MG63 (cell line): ENCODE data around the gene TNP2. TPM values are rescaled to one million over a fixed set of nuclear protein-coding genes. Genes with fewer than 3 reads are reported as not detected.
"Not testable (repeated sequence)": the region's sequence is repeated elsewhere in the genome, so short reads cannot be mapped to it uniquely, and the experiment has no call there.

Experiments
- DNase-seq: peaks from one replicate; pipeline ENCODE4 v3.0.0-alpha.2; 2020
- H3K27me3 ChIP-seq: fragments of 250-450 bp; sonication (Bioruptor Pico); 2 replicates; pipeline ENCODE4 v1.5.1; 2020; ENCODE audit warnings: mild to moderate bottlenecking, moderate library complexity
- H3K36me3 ChIP-seq: fragments of 250-450 bp; sonication (Bioruptor Pico); 2 replicates; pipeline ENCODE4 v1.5.1; 2020; ENCODE audit warnings: mild to moderate bottlenecking, moderate library complexity
- H3K4me3 ChIP-seq: fragments of 250-450 bp; sonication (Bioruptor Pico); 2 replicates; pipeline ENCODE4 v1.5.1; 2020; ENCODE audit warnings: mild to moderate bottlenecking, moderate library complexity
- H3K9me3 ChIP-seq: fragments of 250-450 bp; sonication (Bioruptor Pico); 2 replicates; pipeline ENCODE4 v1.5.1; 2020; ENCODE audit warnings: mild to moderate bottlenecking, moderate library complexity
- total RNA-seq: library from RNA; depleted of rRNA; stranded (reverse); fragments of >200 nt; shearing (Covaris generic); gene quantifications from 2 replicates; pipeline ENCODE4 v1.2.3, GENCODE V29; 2014; ENCODE audit warnings: low replicate concordance

TNP2 gene
- total RNA-seq, 1 experiment from 2014 or later = not detected

DNA sequence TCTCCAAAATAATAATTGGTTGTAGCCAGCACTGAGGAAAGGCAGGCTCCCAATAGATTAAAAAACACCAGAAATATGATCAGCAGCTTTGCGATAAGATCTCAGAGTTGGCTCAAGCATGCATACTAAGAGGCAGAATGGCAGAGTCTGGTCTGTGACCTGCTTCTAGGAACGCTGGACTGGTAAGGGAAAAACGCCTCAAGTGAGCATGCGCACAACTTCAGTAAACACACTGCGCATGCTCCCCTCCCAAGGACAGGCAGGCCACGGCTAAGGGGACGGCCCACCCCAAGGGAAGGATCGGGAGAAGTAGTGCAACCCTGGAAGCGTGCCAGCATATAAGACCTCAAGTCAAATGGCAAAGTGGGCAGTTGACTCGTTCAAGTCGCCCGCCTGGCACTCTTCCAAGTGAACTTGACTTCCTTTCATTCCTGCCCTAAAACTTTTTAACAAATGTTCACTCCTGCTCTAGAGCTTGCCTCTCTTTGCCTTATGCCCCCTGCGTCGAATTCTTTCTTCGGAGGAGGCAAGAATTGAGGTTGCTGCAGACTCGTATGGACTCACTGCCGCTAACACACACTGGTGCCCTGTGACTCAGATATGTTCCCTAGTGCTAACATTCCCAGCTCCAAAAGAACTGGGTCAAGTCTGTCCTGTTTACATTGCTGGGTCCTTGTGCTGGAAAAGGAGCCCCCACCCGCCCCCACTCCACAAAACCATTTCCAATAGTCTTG is 34.4 kb upstream of the TNP2 start:
- Histone ChIP-seq H3K36me3 (no peaks in the 10 kb centered on the region), H3K27me3 (no peaks in the 10 kb centered on the region), H3K9me3 (no peaks in the 10 kb centered on the region), H3K4me3 (no peak overlapping the region)
- DNase-seq = no peak

DNA sequence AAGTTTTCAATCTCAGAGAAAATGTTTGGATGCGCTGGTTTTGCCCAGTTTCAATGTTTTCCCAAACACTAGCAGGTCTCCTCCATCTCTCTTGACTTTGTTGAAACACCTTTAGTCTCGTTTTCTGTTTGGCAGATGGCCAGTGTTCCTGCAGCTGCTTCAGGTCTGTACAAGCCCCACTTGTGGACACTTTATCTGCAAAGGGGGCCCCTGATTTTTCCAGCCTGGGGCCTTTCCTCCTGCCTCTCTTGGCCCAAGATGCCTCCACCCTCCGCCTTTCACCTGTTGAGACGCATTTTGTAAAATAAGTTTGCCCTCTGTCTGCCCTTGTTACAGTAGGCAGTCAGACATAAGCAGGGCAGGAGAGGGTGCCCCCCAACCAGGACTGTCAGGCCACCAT is 33.9 kb upstream of the TNP2 start:
- Histone ChIP-seq H3K27me3 (no peaks in the 10 kb centered on the region), H3K36me3 (no peaks in the 10 kb centered on the region), H3K4me3 (no peak overlapping the region), H3K9me3 (no peaks in the 10 kb centered on the region)
- no peak for DNase-seq

GRCh38 chr16:11301645-11302501 is 32.7 kb upstream of the TNP2 start:
- Histone ChIP-seq H3K9me3 (no peaks in the 10 kb centered on the region), H3K27me3 (no peaks in the 10 kb centered on the region), H3K4me3 (no peak overlapping the region), H3K36me3 (no peaks in the 10 kb centered on the region)
- DNase-seq = no peak

DNA sequence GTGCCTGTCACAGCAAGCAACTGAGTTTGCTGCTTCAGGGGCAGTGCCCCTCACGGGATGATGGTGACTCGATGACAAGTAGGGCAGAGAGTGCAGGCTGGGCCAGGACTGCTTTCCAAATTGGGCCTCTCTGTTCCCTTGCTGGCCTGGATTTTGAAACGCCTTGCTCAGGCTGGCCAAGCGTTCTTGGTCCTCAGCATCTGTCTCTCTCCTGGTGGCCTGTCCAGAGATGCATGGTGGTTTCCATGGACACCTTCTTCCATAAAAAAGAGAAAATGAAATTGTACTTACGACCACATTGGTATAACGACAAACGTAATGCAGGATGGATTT is 31.4 kb upstream of the TNP2 start:
- H3K27me3 ChIP-seq = no peaks in the 10 kb centered on the region
- H3K4me3 ChIP-seq = no peak overlapping the region
- H3K36me3 ChIP-seq = no peaks in the 10 kb centered on the region
- DNase-seq = no peak
- H3K9me3 ChIP-seq = no peaks in the 10 kb centered on the region

DNA sequence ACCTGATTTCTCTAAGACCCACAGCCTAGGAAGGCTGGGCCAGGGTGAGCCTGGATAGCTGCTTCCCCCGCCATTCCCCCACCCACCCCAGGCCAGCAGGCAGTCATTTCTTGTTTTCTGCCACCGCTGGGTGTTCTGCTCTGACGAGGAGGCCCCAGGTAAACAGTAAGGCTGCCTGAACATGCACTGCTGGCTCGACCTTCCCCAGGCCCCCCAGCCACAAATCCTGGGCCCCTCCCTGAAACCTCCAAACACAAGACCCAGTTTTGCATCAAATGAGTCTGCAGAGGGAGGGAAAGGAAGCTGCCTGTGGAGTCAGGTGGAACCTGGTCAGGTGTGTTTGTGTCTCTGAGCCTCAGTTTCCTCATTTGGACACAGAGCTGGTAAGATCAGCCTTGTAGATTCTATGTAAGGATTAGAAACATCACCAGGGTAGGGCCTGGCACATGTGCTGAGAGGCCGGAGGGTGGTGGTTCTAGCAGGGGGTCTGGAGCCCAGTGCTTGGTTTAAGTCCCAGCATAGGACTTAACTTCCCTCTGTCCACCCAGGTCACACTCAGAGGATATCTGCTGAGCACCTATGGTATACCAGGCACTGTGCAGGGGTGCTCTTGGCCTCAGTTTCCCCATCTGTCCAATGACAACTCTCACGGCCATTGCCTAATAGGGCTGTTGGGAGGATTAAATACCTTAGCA is 30.9 kb upstream of the TNP2 start:
- H3K36me3 ChIP-seq = no peaks in the 10 kb centered on the region
- no peaks in the 10 kb centered on the region for H3K9me3 ChIP-seq
- H3K4me3 ChIP-seq = no peak overlapping the region
- no peak for DNase-seq
- H3K27me3 ChIP-seq = no peaks in the 10 kb centered on the region

DNA sequence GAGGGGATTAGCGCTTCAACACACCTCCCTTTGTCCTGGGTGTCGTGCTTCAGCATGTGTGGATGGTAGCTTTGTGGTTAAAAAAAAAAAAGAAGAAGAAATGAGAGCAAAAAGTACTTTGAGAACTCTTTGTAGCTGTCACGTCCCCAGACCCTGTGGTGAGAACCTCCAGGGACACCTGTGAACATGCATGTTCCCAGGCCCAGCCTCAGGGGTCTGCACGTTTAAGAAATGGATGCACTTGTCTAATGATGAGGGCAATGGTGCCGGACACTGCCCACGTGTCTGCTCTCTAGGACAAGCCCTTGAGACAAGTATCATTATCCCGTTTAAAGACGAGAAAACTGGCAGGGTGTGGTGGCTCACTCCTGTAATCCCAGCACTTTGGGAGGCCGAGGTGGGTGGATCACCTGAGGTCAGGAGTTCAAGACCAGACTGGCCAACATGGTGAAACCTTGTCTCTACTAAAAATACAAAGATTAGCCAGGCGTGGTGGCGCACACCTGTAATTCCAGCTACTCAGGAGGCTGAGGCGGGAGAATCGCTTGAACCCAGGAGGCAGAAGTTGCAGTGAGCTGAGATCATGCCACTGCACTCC is 29.9 kb upstream of the TNP2 start:
- not testable (repeated sequence) for H3K36me3 ChIP-seq, H3K9me3 ChIP-seq, H3K27me3 ChIP-seq, DNase-seq, H3K4me3 ChIP-seq

DNA sequence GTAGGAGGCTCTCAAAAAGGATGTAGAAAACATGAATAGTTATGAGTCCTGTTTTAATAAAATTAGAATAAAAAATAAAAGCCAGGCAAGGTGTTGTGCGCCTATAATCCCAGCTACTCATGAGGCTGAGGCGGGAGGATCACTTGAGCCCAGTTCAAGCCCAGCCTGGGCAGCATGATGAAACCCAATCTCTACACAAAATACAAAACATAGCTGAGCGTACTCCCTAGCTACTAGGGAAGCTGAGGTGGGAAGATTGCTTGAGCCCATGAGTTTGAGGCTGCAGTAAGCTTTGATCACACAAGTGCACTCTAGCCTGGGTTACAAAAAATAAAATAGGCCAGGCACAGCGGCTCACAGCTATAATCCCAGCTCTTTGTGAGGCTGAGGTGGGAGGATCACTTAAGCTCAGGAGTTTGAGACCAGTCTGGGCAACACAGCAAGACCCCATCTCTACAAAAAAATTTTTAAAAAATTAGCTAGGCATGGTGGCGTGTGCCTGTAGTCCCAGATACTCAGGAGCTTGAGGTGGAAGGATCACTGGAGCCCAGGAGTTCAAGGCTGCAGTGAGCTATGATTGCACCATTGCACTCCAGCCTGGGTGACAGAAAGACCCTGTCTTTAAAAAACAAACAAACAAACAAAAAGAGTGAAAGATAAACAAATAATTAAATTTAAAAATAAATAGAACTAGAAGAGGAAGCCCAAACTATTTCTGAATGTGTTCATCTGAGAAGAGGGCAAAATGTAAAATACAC is 29.2 kb upstream of the TNP2 start:
- Histone ChIP-seq H3K9me3 (no peaks in the 10 kb centered on the region), H3K27me3 (no peaks in the 10 kb centered on the region), H3K36me3 (no peaks in the 10 kb centered on the region), H3K4me3 (no peak overlapping the region)
- DNase-seq = no peak

DNA sequence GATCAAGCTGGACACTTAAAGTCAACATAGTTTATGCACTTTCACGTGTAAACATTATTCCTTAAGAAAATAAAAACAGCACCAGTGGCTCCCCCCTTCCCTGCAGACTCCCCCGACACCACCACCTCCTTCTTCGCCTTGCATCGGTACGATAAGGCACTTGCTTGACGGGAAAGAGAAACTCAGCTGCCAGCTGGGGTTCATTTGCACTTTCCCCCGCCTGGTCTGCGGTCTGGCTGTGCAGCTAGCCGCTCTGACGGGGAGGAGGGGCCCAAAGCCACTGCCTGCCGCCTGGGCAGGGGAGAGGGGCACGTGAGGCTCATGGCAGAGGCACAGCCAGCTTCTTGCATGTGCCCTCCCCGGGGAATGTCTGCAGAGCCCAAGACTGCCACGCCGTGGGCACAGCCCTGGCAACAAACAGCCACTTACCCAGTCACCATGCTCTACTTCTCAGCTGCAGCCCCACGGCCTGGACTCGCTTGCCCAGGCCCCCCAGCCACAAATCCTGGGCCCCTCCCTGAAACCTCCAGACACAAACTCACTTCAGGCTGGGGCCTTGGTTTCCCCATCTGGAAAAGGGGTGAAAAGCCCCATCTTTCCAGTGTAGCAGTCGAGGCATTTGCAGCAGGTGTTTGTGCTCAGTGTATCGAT is 28.5 kb upstream of the TNP2 start:
- no peaks in the 10 kb centered on the region for H3K27me3 ChIP-seq
- no peaks in the 10 kb centered on the region for H3K9me3 ChIP-seq
- no peak overlapping the region for H3K4me3 ChIP-seq
- H3K36me3 ChIP-seq = no peaks in the 10 kb centered on the region
- DNase-seq = peak; percentile 42

DNA sequence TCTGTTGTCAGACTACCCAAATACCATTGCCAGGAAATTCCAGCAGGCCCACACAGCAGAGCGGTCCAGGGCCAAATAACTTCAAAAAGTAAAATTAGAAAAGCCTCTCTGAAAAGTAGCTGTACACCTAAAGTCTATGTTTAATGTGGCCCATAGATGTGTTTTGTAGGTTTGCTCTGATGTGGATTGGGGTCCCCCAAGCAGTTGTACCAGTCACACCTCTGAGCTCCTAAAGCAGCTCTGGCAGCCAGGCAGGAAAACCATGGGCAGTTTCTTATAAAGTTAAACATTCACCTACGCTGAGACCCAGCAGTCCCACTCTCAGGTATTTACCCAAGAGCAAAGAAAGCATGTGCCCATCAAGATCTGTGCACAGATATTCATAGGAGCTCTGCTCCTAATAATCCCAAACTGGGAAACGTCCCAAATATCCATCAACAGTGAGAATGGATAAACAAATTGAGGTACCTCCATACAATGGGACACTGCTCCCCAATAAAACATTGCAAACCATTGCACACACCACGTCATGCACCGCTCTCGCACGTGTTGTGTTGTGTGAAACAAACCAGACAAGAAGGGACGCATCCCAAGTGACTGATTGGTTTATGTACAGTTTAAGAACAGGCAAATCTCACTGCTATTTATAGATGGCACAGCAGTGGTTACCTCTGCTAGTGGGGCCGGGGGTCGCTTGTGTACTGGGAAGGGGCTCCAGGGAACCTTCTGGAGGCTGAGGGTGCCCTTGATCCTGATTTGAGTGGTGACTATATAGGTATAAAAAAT is 27.8 kb upstream of the TNP2 start:
- no peaks in the 10 kb centered on the region for H3K27me3 ChIP-seq
- H3K36me3 ChIP-seq = no peaks in the 10 kb centered on the region
- no peak overlapping the region for H3K4me3 ChIP-seq
- DNase-seq = no peak
- H3K9me3 ChIP-seq = no peaks in the 10 kb centered on the region

- Histone ChIP-seq H3K36me3 (no peaks in the 10 kb centered on the region), H3K27me3 (no peaks in the 10 kb centered on the region), H3K4me3 (no peak overlapping the region), H3K9me3 (no peaks in the 10 kb centered on the region)
- DNase-seq = no peak
Observed at GRCh38 chr16:11296351-11296705, 27.2 kb upstream of the TNP2 start.

GRCh38 chr16:11295672-11296071 is 26.5 kb upstream of the TNP2 start:
- no peak for DNase-seq
- no peaks in the 10 kb centered on the region for H3K9me3 ChIP-seq
- H3K27me3 ChIP-seq = no peaks in the 10 kb centered on the region
- H3K36me3 ChIP-seq = no peaks in the 10 kb centered on the region
- no peak overlapping the region for H3K4me3 ChIP-seq

GRCh38 chr16:11292076-11292748 is 23.1 kb upstream of the TNP2 start:
- no peaks in the 10 kb centered on the region for H3K27me3 ChIP-seq
- no peaks in the 10 kb centered on the region for H3K9me3 ChIP-seq
- H3K36me3 ChIP-seq = no peaks in the 10 kb centered on the region
- DNase-seq = no peak
- H3K4me3 ChIP-seq = no peak overlapping the region

GRCh38 chr16:11291091-11291703 is 22.1 kb upstream of the TNP2 start:
- H3K9me3 ChIP-seq = no peaks in the 10 kb centered on the region
- H3K36me3 ChIP-seq = no peaks in the 10 kb centered on the region
- DNase-seq = no peak
- no peaks in the 10 kb centered on the region for H3K27me3 ChIP-seq
- H3K4me3 ChIP-seq = no peak overlapping the region

- DNase-seq = no peak
- Histone ChIP-seq H3K27me3 (no peaks in the 10 kb centered on the region), H3K36me3 (no peaks in the 10 kb centered on the region), H3K4me3 (no peak overlapping the region), H3K9me3 (no peaks in the 10 kb centered on the region)
Observed at GRCh38 chr16:11290102-11290893, 21.2 kb upstream of the TNP2 start.
